ENCODE measurements around the gene SLC25A48.

Gene SLC25A48

DNA sequence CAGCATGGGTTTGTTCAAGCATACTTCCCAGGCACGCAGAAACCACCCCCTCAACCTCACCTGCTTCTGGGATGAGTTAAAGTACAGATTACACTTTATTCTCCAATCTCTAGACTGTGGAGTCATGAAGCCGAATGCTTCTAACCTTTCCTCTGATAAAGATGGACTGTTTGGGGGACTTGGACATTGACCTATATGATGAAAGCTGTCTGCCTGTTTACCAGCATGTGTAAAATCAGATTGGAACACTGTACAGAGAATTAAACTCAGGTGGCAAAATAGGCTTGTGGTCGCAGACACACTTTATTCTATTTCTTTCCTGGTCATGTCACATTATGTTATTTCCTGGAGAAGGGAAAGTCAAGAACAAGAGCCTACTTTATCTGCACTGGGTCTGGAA, 35.5 kb downstream of the SLC25A48 start:
- ChIA-PET CTCF (interaction anchor here (1.2 kb wide), 1 partner anchor 10 kb away, joined by 5 read pairs; no protein-coding TSS in a partner anchor), POLR2A (no interaction called here)
- H3K9me3 ChIP-seq (ENCODE audit: control insufficient read depth, insufficient read depth, low read depth, low read length) = no peaks in the 10 kb centered on the region
- H3K27ac ChIP-seq (ENCODE audit: extremely low read depth, low read depth, low read length) = no peak overlapping the region
- no peak overlapping the region for H3K4me3 ChIP-seq (ENCODE audit: low read depth, low read length)
- TF ChIP-seq EGR2 (tag by site-specific recombination; IDR thresholded peaks at IDR 0.05; ENCODE audit: low read depth) (no peak), ZNF626 (tag by site-specific recombination; IDR thresholded peaks at IDR 0.05) (no peak)
- TF ChIP-seq, protein P1, sequence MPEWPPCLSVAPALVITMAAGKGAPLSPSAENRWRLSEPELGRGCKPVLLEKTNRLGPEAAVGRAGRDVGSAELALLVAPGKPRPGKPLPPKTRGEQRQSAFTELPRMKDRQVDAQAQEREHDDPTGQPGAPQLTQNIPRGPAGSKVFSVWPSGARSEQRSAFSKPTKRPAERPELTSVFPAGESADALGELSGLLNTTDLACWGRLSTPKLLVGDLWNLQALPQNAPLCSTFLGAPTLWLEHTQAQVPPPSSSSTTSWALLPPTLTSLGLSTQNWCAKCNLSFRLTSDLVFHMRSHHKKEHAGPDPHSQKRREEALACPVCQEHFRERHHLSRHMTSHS (tag by site-specific recombination; IDR thresholded peaks at IDR 0.05) = no peak
- H3K36me3 ChIP-seq (ENCODE audit: control insufficient read depth in 2 of 2, insufficient read depth in 1 of 2, low read length in 2 of 2) = no peaks in the 10 kb centered on the region
- no peaks in the 10 kb centered on the region for H3K4me1 ChIP-seq (ENCODE audit: control insufficient read depth, insufficient read depth, low read length)

DNA sequence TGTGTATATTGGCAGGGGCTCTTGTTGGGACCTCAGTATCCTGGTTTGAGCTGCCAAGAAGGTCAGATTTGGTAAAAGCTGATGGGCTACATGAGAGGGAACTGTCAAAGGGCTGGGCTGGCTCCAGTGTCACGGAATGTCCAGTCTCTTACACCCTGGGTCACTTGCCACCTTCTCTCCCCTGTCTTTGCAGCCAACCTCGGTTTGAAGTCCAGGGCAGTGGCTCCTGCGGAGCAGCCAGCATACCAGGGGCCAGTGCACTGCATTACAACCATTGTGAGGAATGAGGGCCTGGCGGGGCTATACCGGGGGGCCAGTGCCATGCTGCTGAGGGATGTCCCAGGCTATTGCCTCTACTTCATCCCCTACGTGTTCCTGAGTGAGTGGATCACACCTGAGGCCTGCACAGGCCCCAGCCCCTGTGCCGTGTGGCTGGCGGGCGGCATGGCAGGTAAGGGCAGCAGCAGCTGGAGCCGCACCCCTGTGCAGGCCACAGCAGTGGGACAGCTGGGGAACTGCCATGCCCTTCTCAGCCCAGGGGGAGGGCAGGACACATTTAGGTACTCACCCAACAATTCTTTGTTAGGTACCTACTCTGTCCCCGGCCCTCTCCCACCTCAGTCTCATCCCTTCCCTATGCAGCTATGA, 36.9 kb downstream of the SLC25A48 start:
- TF ChIP-seq ZNF658 (tag by site-specific recombination; IDR thresholded peaks at IDR 0.05) (no peak), GLI2 (tag by site-specific recombination; IDR thresholded peaks at IDR 0.05; ENCODE audit: borderline replicate concordance, low read depth) (no peak), ZNF623 (tag by site-specific recombination; IDR thresholded peaks at IDR 0.05) (no peak), ZNF23 (tag by site-specific recombination; IDR thresholded peaks at IDR 0.05; ENCODE audit: borderline replicate concordance) (no peak), ZNF561 (tag by site-specific recombination; IDR thresholded peaks at IDR 0.05; ENCODE audit: borderline replicate concordance) (no peak), KLF10 (tag by site-specific recombination; IDR thresholded peaks at IDR 0.05) (no peak), ZNF558 (tag by site-specific recombination; IDR thresholded peaks at IDR 0.05) (no peak), ZNF654 (tag by site-specific recombination; IDR thresholded peaks at IDR 0.05; ENCODE audit: low read depth) (no peak), KLF7 (tag by site-specific recombination; IDR thresholded peaks at IDR 0.05; ENCODE audit: borderline replicate concordance) (no peak)
- Histone ChIP-seq H3K36me3 (ENCODE audit: control insufficient read depth in 2 of 2, insufficient read depth in 1 of 2, low read length in 2 of 2) (no peaks in the 10 kb centered on the region), H3K9me3 (ENCODE audit: control insufficient read depth, insufficient read depth, low read depth, low read length) (no peaks in the 10 kb centered on the region), H3K27ac (ENCODE audit: extremely low read depth, low read depth, low read length) (no peak overlapping the region), H3K4me3 (ENCODE audit: low read depth, low read length) (no peak overlapping the region), H3K4me1 (ENCODE audit: control insufficient read depth, insufficient read depth, low read length) (no peaks in the 10 kb centered on the region)
- ChIA-PET POLR2A (no interaction called here), CTCF (interaction anchor here (1.0 to 1.2 kb wide), 2 partner anchors 9 to 12 kb away, joined by 3 to 5 read pairs; no protein-coding TSS in a partner anchor)

DNA sequence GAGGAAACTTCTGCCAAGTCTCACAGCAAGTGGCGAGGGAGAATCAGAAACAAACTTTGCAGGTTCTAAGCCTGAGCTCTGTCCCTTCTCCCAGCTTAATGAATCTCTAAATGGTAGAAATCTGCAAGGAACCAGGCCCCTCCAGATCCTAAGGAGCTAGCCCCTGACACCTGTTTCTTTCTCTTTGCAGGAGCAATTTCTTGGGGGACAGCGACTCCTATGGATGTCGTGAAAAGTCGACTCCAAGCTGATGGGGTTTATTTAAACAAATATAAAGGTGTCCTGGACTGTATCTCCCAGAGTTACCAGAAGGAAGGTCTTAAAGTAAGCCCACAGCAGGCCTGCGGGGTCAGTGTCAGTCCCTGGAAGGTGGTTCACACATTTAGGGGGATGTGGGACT, 39.4 kb downstream of the SLC25A48 start:
- no peak overlapping the region for H3K27ac ChIP-seq (ENCODE audit: extremely low read depth, low read depth, low read length)
- no peaks in the 10 kb centered on the region for H3K36me3 ChIP-seq (ENCODE audit: control insufficient read depth in 2 of 2, insufficient read depth in 1 of 2, low read length in 2 of 2)
- ChIA-PET CTCF (interaction anchor here (1.1 kb wide), 1 partner anchor 44 kb away, joined by 3 read pairs; no protein-coding TSS in a partner anchor), POLR2A (no interaction called here)
- no peaks in the 10 kb centered on the region for H3K9me3 ChIP-seq (ENCODE audit: control insufficient read depth, insufficient read depth, low read depth, low read length)
- H3K4me1 ChIP-seq (ENCODE audit: control insufficient read depth, insufficient read depth, low read length) = no peaks in the 10 kb centered on the region
- TF ChIP-seq, protein P2, sequence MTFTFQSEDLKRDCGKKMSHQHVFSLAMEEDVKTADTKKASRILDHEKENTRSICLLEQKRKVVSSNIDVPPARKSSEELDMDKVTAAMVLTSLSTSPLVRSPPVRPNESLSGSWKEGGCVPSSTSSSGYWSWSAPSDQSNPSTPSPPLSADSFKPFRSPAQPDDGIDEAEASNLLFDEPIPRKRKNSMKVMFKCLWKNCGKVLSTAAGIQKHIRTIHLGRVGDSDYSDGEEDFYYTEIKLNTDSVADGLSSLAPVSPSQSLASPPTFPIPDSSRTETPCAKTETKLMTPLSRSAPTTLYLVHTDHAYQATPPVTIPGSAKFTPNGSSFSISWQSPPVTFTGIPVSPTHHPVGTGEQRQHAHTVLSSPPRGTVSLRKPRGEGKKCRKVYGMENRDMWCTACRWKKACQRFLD (tag by site-specific recombination; IDR thresholded peaks at IDR 0.05) = no peak
- TF ChIP-seq SCRT1 (tag by site-specific recombination; IDR thresholded peaks at IDR 0.05; ENCODE audit: borderline replicate concordance) = no peak
- TF ChIP-seq ZNF174 (tag by site-specific recombination; IDR thresholded peaks at IDR 0.05) = no peak
- TF ChIP-seq ZNF354C (tag by site-specific recombination; IDR thresholded peaks at IDR 0.05; ENCODE audit: borderline replicate concordance, low read depth) = no peak
- no peak for TF ChIP-seq ZNF596 (tag by site-specific recombination; IDR thresholded peaks at IDR 0.05)
- TF ChIP-seq HOXA7 (CRISPR knock-in tag; IDR thresholded peaks at IDR 0.05; ENCODE audit: borderline replicate concordance) = no peak
- TF ChIP-seq KLF8 (tag by site-specific recombination; IDR thresholded peaks at IDR 0.05) = no peak
- TF ChIP-seq EGR2 (tag by site-specific recombination; IDR thresholded peaks at IDR 0.05; ENCODE audit: low read depth) = no peak
- TF ChIP-seq ZNF248 (tag by site-specific recombination; IDR thresholded peaks at IDR 0.05) = no peak
- TF ChIP-seq, protein P3, sequence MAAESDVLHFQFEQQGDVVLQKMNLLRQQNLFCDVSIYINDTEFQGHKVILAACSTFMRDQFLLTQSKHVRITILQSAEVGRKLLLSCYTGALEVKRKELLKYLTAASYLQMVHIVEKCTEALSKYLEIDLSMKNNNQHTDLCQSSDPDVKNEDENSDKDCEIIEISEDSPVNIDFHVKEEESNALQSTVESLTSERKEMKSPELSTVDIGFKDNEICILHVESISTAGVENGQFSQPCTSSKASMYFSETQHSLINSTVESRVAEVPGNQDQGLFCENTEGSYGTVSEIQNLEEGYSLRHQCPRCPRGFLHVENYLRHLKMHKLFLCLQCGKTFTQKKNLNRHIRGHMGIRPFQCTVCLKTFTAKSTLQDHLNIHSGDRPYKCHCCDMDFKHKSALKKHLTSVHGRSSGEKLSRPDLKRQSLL (tag by site-specific recombination; IDR thresholded peaks at IDR 0.05) = no peak
- no peak for TF ChIP-seq ZNF792 (tag by site-specific recombination; IDR thresholded peaks at IDR 0.05)
- TF ChIP-seq, protein P4, sequence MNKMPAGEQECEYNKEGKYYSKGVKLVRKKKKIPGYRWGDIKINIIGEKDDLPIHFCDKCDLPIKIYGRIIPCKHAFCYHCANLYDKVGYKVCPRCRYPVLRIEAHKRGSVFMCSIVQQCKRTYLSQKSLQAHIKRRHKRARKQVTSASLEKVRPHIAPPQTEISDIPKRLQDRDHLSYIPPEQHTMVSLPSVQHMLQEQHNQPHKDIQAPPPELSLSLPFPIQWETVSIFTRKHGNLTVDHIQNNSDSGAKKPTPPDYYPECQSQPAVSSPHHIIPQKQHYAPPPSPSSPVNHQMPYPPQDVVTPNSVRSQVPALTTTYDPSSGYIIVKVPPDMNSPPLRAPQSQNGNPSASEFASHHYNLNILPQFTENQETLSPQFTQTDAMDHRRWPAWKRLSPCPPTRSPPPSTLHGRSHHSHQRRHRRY (tag by site-specific recombination; IDR thresholded peaks at IDR 0.05) = no peak
- TF ChIP-seq ZNF514 (tag by site-specific recombination; IDR thresholded peaks at IDR 0.05) = no peak
- H3K4me3 ChIP-seq (ENCODE audit: low read depth, low read length) = no peak overlapping the region

Data from HEK293 (cell line).